Endothelial cell of umbilical vein (primary cell): ENCODE measurements around the gene DSG3. TPM values are rescaled to one million over a fixed set of nuclear protein-coding genes. Genes with fewer than 3 reads are reported as not detected.

Experiments
- BruUV-seq: library from RNA; stranded (reverse); fragments of 400-500 nt; replicated peaks from 2 replicates; lab custom pipeline; 2021; lab: Mats Ljungman, UMichigan
- CTCF ChIA-PET: fragments of 300-600, 350-600 bp; sonication (Branson Sonifier 250); formaldehyde crosslinking; loops from one replicate; lab custom pipeline; 2021; ENCODE audit warnings: antibody characterized with exemption, inconsistent platforms; lab: Charles Lee
- POLR2A ChIA-PET: fragments of 300-600, 350-600 bp; sonication (Branson Sonifier 250); formaldehyde crosslinking; loops from one replicate; lab custom pipeline; 2021; ENCODE audit warnings: antibody characterized with exemption, inconsistent platforms; lab: Charles Lee
- DNase-seq: peaks from one replicate; pipeline ENCODE4 v3.0.0-alpha.2; 2011; ENCODE audit warnings: low read depth, low spot score
- FAIRE-seq: peaks from 2 replicates; lab custom pipeline; 2011; peaks lifted over from hg19 to GRCh38; lab: Jason Lieb, UNC
- H2AFZ ChIP-seq: 2 replicates; pipeline ENCODE4 v1.6.0; 2012; ENCODE audit warnings: low read depth, low read length, control low read depth, inconsistent platforms
- H3K27ac ChIP-seq: 2 replicates; pipeline ENCODE4 v1.5.1; 2011; ENCODE audit warnings: low read depth, mild to moderate bottlenecking, control low read depth, low read length, moderate library complexity; ENCODE audit not compliant: insufficient read depth
- H3K27me3 ChIP-seq, 2 experiments: 2 replicates each; pipeline versions ENCODE4 v1.6.0 to v1.6.1; 2011; ENCODE audit warnings: low read length in 2 of 2, mixed read lengths in 1 of 2; ENCODE audit not compliant: control insufficient read depth in 2 of 2, insufficient read depth in 2 of 2
- H3K36me3 ChIP-seq, 2 experiments: 2 replicates in 1 of 2; 3 replicates in 1 of 2; pipeline ENCODE4 v1.5.1; 2011; ENCODE audit warnings: low read length in 2 of 2, mild to moderate bottlenecking in 1 of 2, moderate library complexity in 1 of 2; ENCODE audit not compliant: control insufficient read depth in 2 of 2, insufficient read depth in 2 of 2; ENCODE audit errors: extremely low read depth in 1 of 2
- H3K4me1 ChIP-seq: 3 replicates; pipeline ENCODE4 v1.5.1; 2011; ENCODE audit warnings: mild to moderate bottlenecking, low read length; ENCODE audit not compliant: control insufficient read depth, insufficient read depth; ENCODE audit errors: extremely low read depth
- H3K4me2 ChIP-seq: 2 replicates; pipeline ENCODE4 v1.6.1; 2011; ENCODE audit warnings: low read length, control low read depth, mixed read lengths; ENCODE audit not compliant: insufficient read depth
- H3K4me3 ChIP-seq, 3 experiments: fragments of 200-600 bp in 1 of 3; sonication (generic), shearing (Covaris generic) in 1 of 3; replicated peaks in 1 of 3; 2 replicates each; pipeline ENCODE4 v1.5.1; 2011 to 2016; ENCODE audit warnings: control low read depth in 3 of 3, low read length in 3 of 3, mild to moderate bottlenecking in 2 of 3, inconsistent platforms in 1 of 3, low read depth in 1 of 3, moderate library complexity in 1 of 3; ENCODE audit not compliant: insufficient read depth in 1 of 3
- H3K79me2 ChIP-seq: 2 replicates; pipeline ENCODE4 v1.6.0; 2012; ENCODE audit warnings: low read length, inconsistent platforms; ENCODE audit not compliant: control insufficient read depth, insufficient read depth
- H3K9ac ChIP-seq: replicated peaks from 2 replicates; pipeline ENCODE3; 2011; ENCODE audit warnings: low read length, control low read depth; ENCODE audit not compliant: insufficient read depth; ENCODE audit errors: extremely low read depth
- H3K9me1 ChIP-seq: replicated peaks from 3 replicates; pipeline ENCODE4 v1.6.0; 2011; ENCODE audit warnings: mild to moderate bottlenecking, low read length; ENCODE audit not compliant: control insufficient read depth, insufficient read depth; ENCODE audit errors: extremely low read depth
- H3K9me3 ChIP-seq: replicated peaks from 2 replicates; pipeline ENCODE4 v1.5.1; 2012; ENCODE audit warnings: low read length, inconsistent platforms; ENCODE audit not compliant: control insufficient read depth, insufficient read depth
- H4K20me1 ChIP-seq: replicated peaks from 2 replicates; pipeline ENCODE3; 2011; ENCODE audit warnings: mild to moderate bottlenecking, low read length; ENCODE audit not compliant: control insufficient read depth, insufficient read depth; ENCODE audit errors: extremely low read depth
- EZH2 ChIP-seq: IDR thresholded peaks from 2 replicates; pipeline ENCODE4 v1.6.1; 2012; ENCODE audit warnings: borderline replicate concordance, low read depth, mild to moderate bottlenecking, moderate library complexity, low read length, inconsistent platforms; ENCODE audit not compliant: severe bottlenecking
- FOS ChIP-seq: IDR thresholded peaks from 2 replicates; pipeline ENCODE4 v1.6.1; 2011; ENCODE audit warnings: mild to moderate bottlenecking, low read length, moderate library complexity, borderline replicate concordance; ENCODE audit not compliant: insufficient read depth
- GATA2 ChIP-seq: IDR thresholded peaks from 2 replicates; pipeline ENCODE4 v1.7.0; 2011; ENCODE audit warnings: low read depth, mild to moderate bottlenecking, moderate library complexity, mixed read lengths, low read length; ENCODE audit not compliant: insufficient read length, insufficient read depth
- JUN ChIP-seq: IDR thresholded peaks from 2 replicates; pipeline ENCODE4 v1.6.1; 2011; ENCODE audit warnings: borderline replicate concordance, low read depth; ENCODE audit not compliant: insufficient read length, insufficient read depth
- MAX ChIP-seq: IDR thresholded peaks from 2 replicates; pipeline ENCODE4 v1.6.1; 2011; ENCODE audit not compliant: insufficient read depth, insufficient read length
- MYC ChIP-seq: IDR thresholded peaks from one replicate; pipeline ENCODE4 v1.6.1; 2011; ENCODE audit warnings: mild to moderate bottlenecking, low read depth, low read length
- POLR2A ChIP-seq: IDR thresholded peaks from 2 replicates; pipeline ENCODE4 v1.6.1; 2012; ENCODE audit warnings: low read depth, mild to moderate bottlenecking, control low read depth, low read length
- POLR2AphosphoS5 ChIP-seq: IDR thresholded peaks from 2 replicates; pipeline ENCODE4 v1.6.1; 2012; ENCODE audit warnings: low read depth, mild to moderate bottlenecking, control low read depth, low read length, moderate library complexity; ENCODE audit not compliant: insufficient read depth
- dilution Hi-C: fragments of 300-500 bp; cut with MboI; formaldehyde crosslinking; loops from one replicate; pipeline ENCODE4 v1.15.0; 2019; ENCODE audit warnings: low sequenced_read_pairs; ENCODE audit not compliant: extremely low pct_ligation_motif_present
- intact Hi-C: fragments of 100-400 bp; cut with micrococcal nuclease; formaldehyde crosslinking; loops from one replicate; pipeline ENCODE4 v1.10.0; 2022
- polyA plus RNA-seq, 4 experiments: library from polyadenylated mRNA; depleted of rRNA in 3 of 4; stranded (reverse) in 3 of 4; unstranded in 1 of 4; fragments of >200 nt; gene quantifications; 2 replicates each; pipeline versions ENCODE4 v1.2.1 to v1.2.3, GENCODE V29; 2011 to 2012; ENCODE audit warnings: missing spikeins in 1 of 4
- total RNA-seq: library from RNA; stranded (reverse); gene quantifications from 2 replicates; pipeline ENCODE4 v1.2.3, GENCODE V29; 2021
- TF ChIP-seq, protein P1 (sequence below), 2 donors: IDR thresholded peaks; 1 replicate in 1 of 2; 2 replicates in 1 of 2; pipeline ENCODE4 v1.5.1; 2011; ENCODE audit warnings: low read length in 2 of 2, mild to moderate bottlenecking in 2 of 2, moderate library complexity in 2 of 2, control low read depth in 1 of 2, inconsistent platforms in 1 of 2, low read depth in 1 of 2; ENCODE audit not compliant: insufficient read depth in 1 of 2; ENCODE audit errors: extremely low read depth in 1 of 2

Gene DSG3
- total and polyA plus RNA-seq, 2 donors (not counting 3 experiments of a cell fraction or from before 2014, with no cell fraction given): 0.07 TPM; not detected in 1

DNA sequence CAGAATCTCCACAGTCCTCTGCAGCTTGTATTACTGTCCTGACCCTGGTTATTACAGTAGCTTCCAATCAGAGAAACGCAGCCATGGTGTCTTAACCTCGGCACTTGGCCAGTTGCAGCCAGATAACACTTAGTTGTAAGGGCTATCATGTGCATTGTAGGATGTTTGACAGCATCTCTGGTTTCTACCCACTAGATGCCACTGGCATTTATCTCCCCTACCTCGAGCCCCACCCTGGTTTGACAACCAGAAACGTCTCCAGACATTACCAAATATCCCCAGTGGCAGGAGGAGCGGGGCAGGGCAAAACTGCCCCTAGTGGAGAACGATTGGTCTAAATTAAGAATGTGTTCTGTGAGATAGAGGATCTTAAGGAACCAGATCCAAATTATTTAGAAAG lies 63.6 kb downstream of the DSG3 start:
- no peak overlapping the region for H3K9ac ChIP-seq
- ChIA-PET CTCF (no interaction called here), POLR2A (no interaction called here)
- no peaks in the 10 kb centered on the region for H4K20me1 ChIP-seq
- DNase-seq (no peak), FAIRE-seq (no peak)
- no TSS peak for BruUV-seq
- no peaks in the 10 kb centered on the region for H3K9me3 ChIP-seq
- no peak overlapping the region for H3K4me3 ChIP-seq
- dilution Hi-C loops: no loop called here
- no peak overlapping the region for H3K27ac ChIP-seq
- H3K4me1 ChIP-seq: no peaks in the 10 kb centered on the region
- no peaks in the 10 kb centered on the region for H3K79me2 ChIP-seq
- intact Hi-C loops: no loop called here
- H3K27me3 ChIP-seq: no peaks in the 10 kb centered on the region
- TF ChIP-seq POLR2AphosphoS5: no peak
- no peak for TF ChIP-seq GATA2
- no peak for TF ChIP-seq FOS
- no peak for TF ChIP-seq JUN
- TF ChIP-seq POLR2A: no peak
- TF ChIP-seq, protein P1, sequence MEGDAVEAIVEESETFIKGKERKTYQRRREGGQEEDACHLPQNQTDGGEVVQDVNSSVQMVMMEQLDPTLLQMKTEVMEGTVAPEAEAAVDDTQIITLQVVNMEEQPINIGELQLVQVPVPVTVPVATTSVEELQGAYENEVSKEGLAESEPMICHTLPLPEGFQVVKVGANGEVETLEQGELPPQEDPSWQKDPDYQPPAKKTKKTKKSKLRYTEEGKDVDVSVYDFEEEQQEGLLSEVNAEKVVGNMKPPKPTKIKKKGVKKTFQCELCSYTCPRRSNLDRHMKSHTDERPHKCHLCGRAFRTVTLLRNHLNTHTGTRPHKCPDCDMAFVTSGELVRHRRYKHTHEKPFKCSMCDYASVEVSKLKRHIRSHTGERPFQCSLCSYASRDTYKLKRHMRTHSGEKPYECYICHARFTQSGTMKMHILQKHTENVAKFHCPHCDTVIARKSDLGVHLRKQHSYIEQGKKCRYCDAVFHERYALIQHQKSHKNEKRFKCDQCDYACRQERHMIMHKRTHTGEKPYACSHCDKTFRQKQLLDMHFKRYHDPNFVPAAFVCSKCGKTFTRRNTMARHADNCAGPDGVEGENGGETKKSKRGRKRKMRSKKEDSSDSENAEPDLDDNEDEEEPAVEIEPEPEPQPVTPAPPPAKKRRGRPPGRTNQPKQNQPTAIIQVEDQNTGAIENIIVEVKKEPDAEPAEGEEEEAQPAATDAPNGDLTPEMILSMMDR (IDR thresholded peaks at IDR 0.05; ENCODE audit: extremely low read depth in 1 of 2, insufficient read depth in 1 of 2, low read depth in 1 of 2, low read length in 2 of 2): no peak
- no peak for TF ChIP-seq MAX
- no peak for TF ChIP-seq MYC
- no peak for TF ChIP-seq EZH2
- H3K4me2 ChIP-seq: no peak overlapping the region
- no peak overlapping the region for H2AFZ ChIP-seq
- no peaks in the 10 kb centered on the region for H3K36me3 ChIP-seq
- no peaks in the 10 kb centered on the region for H3K9me1 ChIP-seq
